H1 (cell line): ENCODE data around the gene WNT9A. TPM values are rescaled to one million over a fixed set of nuclear protein-coding genes. Genes with fewer than 3 reads are reported as not detected.

Source experiments
- CTCF ChIA-PET: fragments of 300-600 bp; sonication (Branson Sonifier 250); formaldehyde crosslinking; loops from one replicate; lab custom pipeline; 2021; ENCODE audit not compliant: partially characterized antibody; lab: Charles Lee
- POLR2A ChIA-PET: fragments of 300-600 bp; sonication (Branson Sonifier 250); formaldehyde crosslinking; loops from one replicate; lab custom pipeline; 2021; ENCODE audit warnings: inconsistent platforms; ENCODE audit not compliant: partially characterized antibody; lab: Charles Lee
- DNase-seq, 2 experiments: peaks; one replicate each; pipeline versions ENCODE4 v3.0.0 to v3.0.0-alpha.2; 2010 to 2022; ENCODE audit warnings: low spot score in 2 of 2, low read depth in 1 of 2, mixed read lengths in 1 of 2
- FAIRE-seq: peaks from 2 replicates; lab custom pipeline; 2011; peaks lifted over from hg19 to GRCh38; lab: Jason Lieb, UNC
- H2AFZ ChIP-seq: 2 replicates; pipeline ENCODE4 v1.8.1; 2012; ENCODE audit warnings: low read length, inconsistent platforms
- H2AK5ac ChIP-seq: 2 replicates; pipeline ENCODE4 v1.6.1; 2013; ENCODE audit warnings: low read depth, low read length
- H2BK120ac ChIP-seq: replicated peaks from 2 replicates; pipeline ENCODE3; 2013; ENCODE audit warnings: low read depth, low read length, inconsistent platforms
- H2BK12ac ChIP-seq: 2 replicates; pipeline ENCODE4 v1.6.1; 2013; ENCODE audit warnings: low read depth, low read length
- H2BK15ac ChIP-seq: 2 replicates; pipeline ENCODE4 v1.6.1; 2013; ENCODE audit warnings: low read length
- H2BK20ac ChIP-seq: 2 replicates; pipeline ENCODE4 v1.6.1; 2013; ENCODE audit warnings: low read length
- H2BK5ac ChIP-seq: 2 replicates; pipeline ENCODE4 v1.6.1; 2013; ENCODE audit warnings: low read depth, low read length
- H3K14ac ChIP-seq: 2 replicates; pipeline ENCODE4 v1.6.1; 2013; ENCODE audit warnings: inconsistent platforms; ENCODE audit not compliant: insufficient read length
- H3K18ac ChIP-seq: 2 replicates; pipeline ENCODE4 v1.6.1; 2013; ENCODE audit warnings: low read length; ENCODE audit errors: extremely low read depth
- H3K23ac ChIP-seq: 2 replicates; pipeline ENCODE4 v1.6.1; 2013; ENCODE audit warnings: inconsistent platforms; ENCODE audit not compliant: insufficient read length
- H3K23me2 ChIP-seq: 2 replicates; pipeline ENCODE4 v1.6.1; 2013; ENCODE audit warnings: low read depth, low read length
- H3K27ac ChIP-seq: 2 replicates; pipeline ENCODE4 v1.6.1; 2011; ENCODE audit warnings: low read depth, low read length, inconsistent platforms
- H3K27me3 ChIP-seq, 4 experiments: replicated peaks in 1 of 4; 1 replicate in 1 of 4; 2 replicates in 3 of 4; pipeline versions ENCODE4 v1.6.1 to v1.8.1; 2011 to 2013; ENCODE audit warnings: low read length in 3 of 4, mild to moderate bottlenecking in 3 of 4, inconsistent platforms in 2 of 4, mixed read lengths in 2 of 4, moderate library complexity in 1 of 4; ENCODE audit not compliant: control insufficient read depth in 3 of 4, insufficient read depth in 3 of 4; ENCODE audit errors: extremely low read depth in 1 of 4
- H3K36me3 ChIP-seq, 4 experiments: 2 replicates each; pipeline versions ENCODE4 v1.6.1 to v1.8.1; 2011 to 2013; ENCODE audit warnings: mild to moderate bottlenecking in 4 of 4, low read length in 3 of 4, moderate library complexity in 2 of 4, control low read depth in 1 of 4, inconsistent platforms in 1 of 4; ENCODE audit not compliant: insufficient read depth in 4 of 4, control insufficient read depth in 2 of 4
- H3K4ac ChIP-seq: replicated peaks from 2 replicates; pipeline ENCODE3; 2013; ENCODE audit warnings: low read length, low read depth, mixed read lengths, inconsistent platforms; ENCODE audit not compliant: insufficient read length
- H3K4me1 ChIP-seq, 4 experiments: replicated peaks in 1 of 4; 1 replicate in 1 of 4; 2 replicates in 3 of 4; pipeline versions ENCODE4 v1.6.1 to v1.8.1; 2011 to 2013; ENCODE audit warnings: low read length in 3 of 4, inconsistent platforms in 2 of 4, mixed read lengths in 1 of 4; ENCODE audit not compliant: insufficient read depth in 4 of 4, control insufficient read depth in 3 of 4
- H3K4me2 ChIP-seq, 2 experiments: 2 replicates each; pipeline versions ENCODE4 v1.6.1 to v1.8.1; 2011 to 2013; ENCODE audit warnings: low read depth in 2 of 2, low read length in 2 of 2, control low read depth in 1 of 2, inconsistent platforms in 1 of 2, mild to moderate bottlenecking in 1 of 2; ENCODE audit not compliant: insufficient read depth in 1 of 2
- H3K4me3 ChIP-seq, 4 experiments: fragments of 200-600, 300-600 bp in 1 of 4; sonication (generic), shearing (Covaris generic), sonication (Bioruptor Twin) in 1 of 4; 2 replicates each; pipeline versions ENCODE4 v1.5.1 to v1.8.1; 2011 to 2016; ENCODE audit warnings: low read length in 4 of 4, low read depth in 3 of 4, control low read depth in 2 of 4, inconsistent platforms in 2 of 4, mild to moderate bottlenecking in 2 of 4, mixed read lengths in 1 of 4, moderate library complexity in 1 of 4; ENCODE audit not compliant: insufficient read depth in 2 of 4; ENCODE audit errors: extremely low read depth in 1 of 4
- H3K56ac ChIP-seq: replicated peaks from 2 replicates; pipeline ENCODE3; 2013; ENCODE audit warnings: low read depth, mild to moderate bottlenecking, mixed read lengths, low read length, inconsistent platforms; ENCODE audit not compliant: insufficient read length
- H3K79me1 ChIP-seq: 2 replicates; pipeline ENCODE4 v1.6.1; 2013; ENCODE audit warnings: low read depth, low read length, control low read depth
- H3K79me2 ChIP-seq, 2 experiments: 2 replicates each; pipeline versions ENCODE4 v1.6.1 to v1.8.1; 2012 to 2013; ENCODE audit warnings: low read length in 2 of 2, mild to moderate bottlenecking in 2 of 2, inconsistent platforms in 1 of 2; ENCODE audit not compliant: insufficient read depth in 2 of 2, control insufficient read depth in 1 of 2
- H3K9ac ChIP-seq, 4 experiments: replicated peaks in 1 of 4; 1 replicate in 1 of 4; 2 replicates in 3 of 4; pipeline versions ENCODE4 v1.6.1 to v1.8.1; 2011 to 2013; ENCODE audit warnings: low read depth in 3 of 4, low read length in 3 of 4, control low read depth in 2 of 4, mild to moderate bottlenecking in 2 of 4, moderate library complexity in 2 of 4, inconsistent platforms in 1 of 4; ENCODE audit errors: extremely low read depth in 1 of 4
- H3K9me3 ChIP-seq, 2 experiments: 2 replicates each; pipeline versions ENCODE4 v1.6.1 to v1.8.1; 2012 to 2013; ENCODE audit warnings: mild to moderate bottlenecking in 2 of 2, moderate library complexity in 2 of 2, control low read depth in 1 of 2, inconsistent platforms in 1 of 2, low read depth in 1 of 2, low read length in 1 of 2, mixed read lengths in 1 of 2; ENCODE audit not compliant: insufficient read depth in 2 of 2
- H4K20me1 ChIP-seq, 2 experiments: replicated peaks in 1 of 2; 2 replicates each; pipeline versions ENCODE3 to v1.8.1; 2011 to 2013; ENCODE audit warnings: inconsistent platforms in 2 of 2, low read length in 2 of 2, mild to moderate bottlenecking in 1 of 2; ENCODE audit not compliant: insufficient read depth in 2 of 2, control insufficient read depth in 1 of 2
- H4K5ac ChIP-seq: 2 replicates; pipeline ENCODE4 v1.6.1; 2013; ENCODE audit warnings: low read length, low read depth, mixed read lengths, inconsistent platforms; ENCODE audit not compliant: insufficient read length
- H4K8ac ChIP-seq: 2 replicates; pipeline ENCODE4 v1.8.0; 2013; ENCODE audit warnings: mild to moderate bottlenecking, moderate library complexity, low read length, inconsistent platforms; ENCODE audit not compliant: insufficient read depth; ENCODE audit errors: extremely low read depth
- H4K91ac ChIP-seq: replicated peaks from 2 replicates; pipeline ENCODE3; 2013; ENCODE audit warnings: low read length, mixed read lengths, inconsistent platforms; ENCODE audit not compliant: insufficient read length
- BACH1 ChIP-seq: IDR thresholded peaks from 2 replicates; pipeline ENCODE4 v1.6.1; 2012; ENCODE audit warnings: low read length, improper control_type of control experiment
- BRCA1 ChIP-seq: IDR thresholded peaks from 2 replicates; pipeline ENCODE4 v1.6.1; 2012; ENCODE audit warnings: low read depth, low read length, improper control_type of control experiment
- EGR1 ChIP-seq: IDR thresholded peaks from 2 replicates; pipeline ENCODE4 v1.6.1; 2011; ENCODE audit warnings: low read depth, low read length, borderline replicate concordance
- EP300 ChIP-seq, 2 experiments: IDR thresholded peaks; 1 replicate in 1 of 2; 2 replicates in 1 of 2; pipeline ENCODE4 v1.6.1; 2011 to 2012; ENCODE audit warnings: low read depth in 2 of 2, low read length in 2 of 2, mild to moderate bottlenecking in 2 of 2, borderline replicate concordance in 1 of 2, inconsistent platforms in 1 of 2, moderate library complexity in 1 of 2
- HDAC6 ChIP-seq: IDR thresholded peaks from one replicate; pipeline ENCODE4 v1.7.1; 2012; ENCODE audit warnings: low read depth, mild to moderate bottlenecking, inconsistent platforms, low read length, moderate library complexity
- JUN ChIP-seq: IDR thresholded peaks from 2 replicates; pipeline ENCODE4 v1.6.1; 2011; ENCODE audit warnings: low read depth, mild to moderate bottlenecking, improper control_type of control experiment, low read length
- JUND ChIP-seq: IDR thresholded peaks from 2 replicates; pipeline ENCODE4 v1.6.1; 2011; ENCODE audit warnings: mild to moderate bottlenecking, improper control_type of control experiment, low read length
- KDM5A ChIP-seq: fragments of 200-600 bp; IDR thresholded peaks from 2 replicates; pipeline ENCODE4 v1.7.1; 2012; ENCODE audit warnings: mild to moderate bottlenecking, low read length, inconsistent platforms, mixed read lengths
- NRF1 ChIP-seq: IDR thresholded peaks from 2 replicates; pipeline ENCODE4 v1.6.1; 2011; ENCODE audit warnings: mild to moderate bottlenecking, low read depth, low read length, improper control_type of control experiment
- TAF7 ChIP-seq: optimal IDR thresholded peaks from 2 replicates; pipeline ENCODE3; 2011; ENCODE audit warnings: low read depth, mild to moderate bottlenecking, inconsistent platforms, low read length, moderate library complexity, borderline replicate concordance
- WGBS, 2 experiments: shearing (Covaris generic) in 1 of 2; methylation state at CpG; one replicate each; pipeline versions ENCODE4 v1.1.6 to v1.1.7; 2013 to 2015; ENCODE audit warnings: low lambda C conversion rate in 2 of 2, mixed read lengths in 2 of 2, inconsistent platforms in 1 of 2, low coverage in 1 of 2, missing lambda C conversion rate in 1 of 2; ENCODE audit not compliant: insufficient replicate concordance in 2 of 2, insufficient coverage in 1 of 2, insufficient read length in 1 of 2; ENCODE audit errors: extremely low coverage in 1 of 2, missing lambda C conversion rate in 1 of 2; 5-methylcytosine and 5-hydroxymethylcytosine counted together
- polyA plus RNA-seq, 7 experiments: library from polyadenylated mRNA; depleted of rRNA in 3 of 7; stranded (reverse) in 5 of 7; unstranded in 2 of 7; fragments of >200 nt in 5 of 7; fragments of 200-250 nt in 2 of 7; gene quantifications; 1 replicate in 5 of 7; 2 replicates in 1 of 7; 4 replicates in 1 of 7; pipeline versions ENCODE4 v1.2.1 to v1.2.3, GENCODE V29; 2011 to 2013; ENCODE audit warnings: missing spikeins in 2 of 7, mixed read lengths in 2 of 7
- total RNA-seq: library from RNA; stranded (reverse); fragmentation: NEBNext Ultra II Directional; extraction: Animal tissue kit (Norgen Biotek cat#: 25700); gene quantifications from 2 replicates; pipeline ENCODE4 v1.2.1, GENCODE V29; 2021
- TF ChIP-seq, protein P1 (sequence below): IDR thresholded peaks from 2 replicates; pipeline ENCODE4 v1.6.1; 2012; ENCODE audit warnings: low read length, inconsistent platforms

Gene WNT9A
- total and polyA plus RNA-seq, 2 of the 8 experiments (the other 6 are each of a cell fraction or from before 2014, with no cell fraction given), result 1.1 to 1.5 TPM

DNA sequence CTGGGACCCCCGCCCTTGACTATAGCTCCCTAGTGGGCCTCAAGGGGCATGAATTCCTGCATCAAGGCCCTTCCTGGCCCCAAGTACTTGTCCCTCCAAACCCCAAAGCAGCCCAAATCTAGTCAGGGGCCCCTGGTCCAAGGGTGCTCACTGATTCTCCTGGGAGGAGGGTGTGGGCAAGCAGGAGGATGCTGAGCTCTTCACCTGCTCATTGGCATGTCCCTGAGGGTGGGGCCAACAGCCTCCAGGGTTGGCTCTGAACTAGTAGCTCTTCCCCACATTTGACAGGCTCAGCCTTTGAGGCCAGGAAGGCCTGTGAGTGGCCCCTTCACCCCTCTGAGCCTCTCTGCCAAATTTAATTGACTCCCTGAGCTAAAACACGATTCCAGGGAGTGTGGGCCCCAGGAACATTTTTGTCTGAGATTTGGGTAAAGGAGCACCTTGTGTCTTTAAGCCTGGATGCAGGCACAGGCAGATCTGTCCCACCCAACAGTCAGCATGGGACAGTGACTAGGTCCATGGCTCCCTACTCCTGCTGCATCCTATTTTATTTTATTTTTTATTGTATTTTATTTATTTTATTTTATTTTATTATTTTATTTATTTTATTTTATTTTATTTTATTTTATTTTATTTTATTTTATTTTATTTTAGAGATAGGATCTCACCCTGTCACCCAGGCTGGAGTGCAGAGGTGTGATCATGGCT lies 11.0 kb upstream of the WNT9A start:
- Histone ChIP-seq H3K23ac (no peak overlapping the region), H3K27ac (no peak overlapping the region), H3K79me1 (no peaks in the 10 kb centered on the region), H3K4me3 (no peak overlapping the region), H2AFZ (no peak overlapping the region), H2BK12ac (no peak overlapping the region), H3K9ac (0 out of 7 replicates have a peak overlapping the region, but pooled peaks of 1 of the 4 experiments have one; percentile 19), H2BK15ac (no peak overlapping the region), H3K36me3 (no peaks in the 10 kb centered on the region), H3K23me2 (no peaks in the 10 kb centered on the region), H3K18ac (no peak overlapping the region), H2BK20ac (no peak overlapping the region), H2BK5ac (no peak overlapping the region), H3K79me2 (no peaks in the 10 kb centered on the region), H3K27me3 (no peaks in the 10 kb centered on the region), H3K9me3 (peaks cover 0 to 6% of the 10 kb centered on the region in 2 experiments; a peak in 1 of 4 replicates), H4K8ac (no peak overlapping the region), H4K91ac (no peak overlapping the region), H4K5ac (no peak overlapping the region), H3K4me1 (peaks cover 0 to 3% (median under 1%) of the 10 kb centered on the region in 4 experiments; a peak in 1 of 7 replicates), H3K4ac (no peak overlapping the region), H3K4me2 (no peak overlapping the region), H4K20me1 (no peaks in the 10 kb centered on the region), H2AK5ac (no peak overlapping the region), H3K14ac (no peak overlapping the region), H2BK120ac (no peak overlapping the region), H3K56ac (no peak overlapping the region)
- CTCF ChIA-PET, result interaction anchor here (0.6 to 3.0 kb wide), 7 partner anchors 8 to 201 kb away, joined by 3 to 10 read pairs (median 5); no protein-coding TSS in a partner anchor
- FAIRE-seq (no peak), DNase-seq (no peak)
- 86% methylated on average over 2 of the region's 2 CpGs; no CpG with 5 or more reads in 1 of the 2 experiments for WGBS, 2 experiments
- POLR2A ChIA-PET, result interaction anchor here (1.0 kb wide), 1 partner anchor 48 kb away, joined by 3 read pairs; the partner anchor contains the start of gene WNT3A
- TF ChIP-seq TAF7 (no peak), NRF1 (no peak), JUND (no peak), EGR1 (no peak), BRCA1 (no peak), HDAC6 (no peak), EP300 (IDR thresholded peaks at IDR 0.05; ENCODE audit: borderline replicate concordance in 1 of 2, low read depth in 2 of 2, low read length in 2 of 2) (no peak), KDM5A (no peak), JUN (no peak), BACH1 (no peak)
- TF ChIP-seq, protein P1, sequence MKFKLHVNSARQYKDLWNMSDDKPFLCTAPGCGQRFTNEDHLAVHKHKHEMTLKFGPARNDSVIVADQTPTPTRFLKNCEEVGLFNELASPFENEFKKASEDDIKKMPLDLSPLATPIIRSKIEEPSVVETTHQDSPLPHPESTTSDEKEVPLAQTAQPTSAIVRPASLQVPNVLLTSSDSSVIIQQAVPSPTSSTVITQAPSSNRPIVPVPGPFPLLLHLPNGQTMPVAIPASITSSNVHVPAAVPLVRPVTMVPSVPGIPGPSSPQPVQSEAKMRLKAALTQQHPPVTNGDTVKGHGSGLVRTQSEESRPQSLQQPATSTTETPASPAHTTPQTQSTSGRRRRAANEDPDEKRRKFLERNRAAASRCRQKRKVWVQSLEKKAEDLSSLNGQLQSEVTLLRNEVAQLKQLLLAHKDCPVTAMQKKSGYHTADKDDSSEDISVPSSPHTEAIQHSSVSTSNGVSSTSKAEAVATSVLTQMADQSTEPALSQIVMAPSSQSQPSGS, result no peak
